Pulmonary artery endothelial cell (primary cell): ENCODE results near the gene SIPA1L3. TPM values are rescaled to one million over a fixed set of nuclear protein-coding genes. Genes with fewer than 3 reads are reported as not detected.

Experiments
- DNase-seq: peaks from one replicate; pipeline ENCODE4 v3.0.0-alpha.2; 2011; ENCODE audit warnings: low read depth, low spot score
- total RNA-seq: library from RNA; depleted of rRNA; stranded (reverse); fragments of >200 nt; gene quantifications from 2 replicates; pipeline ENCODE4 v1.2.3, GENCODE V29; 2014

The SIPA1L3 gene
- total RNA-seq, 1 donor from 2014 or later, result 9.7 TPM

- no peak for DNase-seq
These were observed 283.1 kb downstream of the SIPA1L3 start for GRCh38 chr19:38190061-38190460.

- no peak for DNase-seq
These were observed 283.8 kb downstream of the SIPA1L3 start for GRCh38 chr19:38190793-38191192.

- no peak for DNase-seq
These were observed 284.7 kb downstream of the SIPA1L3 start for GRCh38 chr19:38191747-38192146.

GRCh38 chr19:38193445-38193844 lies 286.4 kb downstream of the SIPA1L3 start:
- no peak for DNase-seq

- no peak for DNase-seq
These were observed 287.2 kb downstream of the SIPA1L3 start for GRCh38 chr19:38194061-38194701.

GRCh38 chr19:38195237-38195636 lies 288.2 kb downstream of the SIPA1L3 start:
- DNase-seq, result no peak

GRCh38 chr19:38196245-38196837 lies 289.3 kb downstream of the SIPA1L3 start:
- DNase-seq, result no peak

- no peak for DNase-seq
These were observed 290.1 kb downstream of the SIPA1L3 start for GRCh38 chr19:38196948-38197656.

GRCh38 chr19:38197937-38198704 lies 291.1 kb downstream of the SIPA1L3 start:
- DNase-seq, result no peak

- no peak for DNase-seq
These were observed 292.3 kb downstream of the SIPA1L3 start for GRCh38 chr19:38199340-38199739.

- no peak for DNase-seq
These were observed 294.7 kb downstream of the SIPA1L3 start for GRCh38 chr19:38201731-38202130.

- no peak for DNase-seq
These were observed 295.5 kb downstream of the SIPA1L3 start for GRCh38 chr19:38202504-38202903.

GRCh38 chr19:38203197-38203596 lies 296.2 kb downstream of the SIPA1L3 start:
- DNase-seq, result no peak

- DNase-seq, result no peak
These were observed 297.1 kb downstream of the SIPA1L3 start for GRCh38 chr19:38204096-38204495.

- DNase-seq, result no peak
These were observed 297.7 kb downstream of the SIPA1L3 start for GRCh38 chr19:38204728-38205127.

GRCh38 chr19:38206006-38206745 lies 299.2 kb downstream of the SIPA1L3 start:
- no peak for DNase-seq

GRCh38 chr19:38206928-38207327 lies 299.9 kb downstream of the SIPA1L3 start:
- no peak for DNase-seq

- no peak for DNase-seq
These were observed 300.5 kb downstream of the SIPA1L3 start for GRCh38 chr19:38207543-38207942.

- no peak for DNase-seq
These were observed 301.6 kb downstream of the SIPA1L3 start for GRCh38 chr19:38208571-38208970.

GRCh38 chr19:38209152-38209551 lies 302.1 kb downstream of the SIPA1L3 start:
- DNase-seq, result no peak
